Nephron (organoid): ENCODE data around the gene MAMSTR.

Experiments used
- H3K27ac Mint-ChIP-seq, 3 experiments: 2 replicates each; pipeline ENCODE4 v1.8.0; 2020; ENCODE audit warnings: mixed read lengths in 3 of 3, mild to moderate bottlenecking in 2 of 3, moderate library complexity in 1 of 3
- H3K27me3 Mint-ChIP-seq: 2 replicates; pipeline ENCODE4 v1.8.0; 2021; ENCODE audit warnings: low read depth, mild to moderate bottlenecking, moderate library complexity, mixed read lengths
- H3K36me3 Mint-ChIP-seq: 2 replicates; pipeline ENCODE4 v1.8.0; 2020; ENCODE audit warnings: low read depth, mixed read lengths
- H3K4me1 Mint-ChIP-seq: 2 replicates; pipeline ENCODE4 v1.8.0; 2020; ENCODE audit warnings: mixed read lengths
- H3K4me3 Mint-ChIP-seq, 3 experiments: 2 replicates each; pipeline ENCODE4 v1.8.0; 2020; ENCODE audit warnings: mild to moderate bottlenecking in 3 of 3, mixed read lengths in 3 of 3, moderate library complexity in 2 of 3
- H3K9me3 Mint-ChIP-seq: 2 replicates; pipeline ENCODE4 v1.8.0; 2020; ENCODE audit warnings: mixed read lengths
- TF ChIP-seq, protein P1 (sequence below), 3 experiments: fragments of 200-600 bp; sonication (generic); IDR thresholded peaks; one replicate each; pipeline ENCODE4 v1.5.0; 2021; ENCODE audit warnings: antibody characterized with exemption in 3 of 3; ENCODE audit not compliant: unreplicated experiment in 3 of 3

MAMSTR gene

DNA sequence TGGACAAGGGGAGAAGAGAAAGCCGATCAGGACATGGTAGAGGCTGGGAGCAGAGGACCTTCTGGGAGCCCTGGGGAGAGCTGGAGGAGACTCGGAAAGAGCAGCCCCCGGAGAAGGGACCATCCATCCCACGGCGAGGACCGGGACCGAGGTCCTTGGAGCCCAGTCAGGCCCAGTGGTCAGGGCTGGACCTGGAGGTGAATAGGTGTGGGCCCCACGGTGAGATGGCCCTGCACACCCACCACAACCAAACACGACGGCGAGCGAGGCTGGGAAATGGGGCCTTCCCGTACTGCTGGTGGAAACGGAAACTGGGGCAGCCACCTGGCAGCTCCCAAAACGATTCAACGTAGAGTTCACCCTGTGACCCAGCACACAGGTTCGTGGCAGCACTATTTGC lies 43.0 kb downstream of the MAMSTR start:
- Mint-ChIP-seq H3K9me3 (no peaks in the 10 kb centered on the region), H3K27me3 (peaks cover 8% of the 10 kb centered on the region), H3K27ac (no peak overlapping the region), H3K4me3 (no peak overlapping the region), H3K4me1 (peaks cover 19% of the 10 kb centered on the region), H3K36me3 (no peaks in the 10 kb centered on the region)
- TF ChIP-seq, protein P1, sequence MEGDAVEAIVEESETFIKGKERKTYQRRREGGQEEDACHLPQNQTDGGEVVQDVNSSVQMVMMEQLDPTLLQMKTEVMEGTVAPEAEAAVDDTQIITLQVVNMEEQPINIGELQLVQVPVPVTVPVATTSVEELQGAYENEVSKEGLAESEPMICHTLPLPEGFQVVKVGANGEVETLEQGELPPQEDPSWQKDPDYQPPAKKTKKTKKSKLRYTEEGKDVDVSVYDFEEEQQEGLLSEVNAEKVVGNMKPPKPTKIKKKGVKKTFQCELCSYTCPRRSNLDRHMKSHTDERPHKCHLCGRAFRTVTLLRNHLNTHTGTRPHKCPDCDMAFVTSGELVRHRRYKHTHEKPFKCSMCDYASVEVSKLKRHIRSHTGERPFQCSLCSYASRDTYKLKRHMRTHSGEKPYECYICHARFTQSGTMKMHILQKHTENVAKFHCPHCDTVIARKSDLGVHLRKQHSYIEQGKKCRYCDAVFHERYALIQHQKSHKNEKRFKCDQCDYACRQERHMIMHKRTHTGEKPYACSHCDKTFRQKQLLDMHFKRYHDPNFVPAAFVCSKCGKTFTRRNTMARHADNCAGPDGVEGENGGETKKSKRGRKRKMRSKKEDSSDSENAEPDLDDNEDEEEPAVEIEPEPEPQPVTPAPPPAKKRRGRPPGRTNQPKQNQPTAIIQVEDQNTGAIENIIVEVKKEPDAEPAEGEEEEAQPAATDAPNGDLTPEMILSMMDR (IDR thresholded peaks at IDR 0.05; ENCODE audit: unreplicated experiment in 3 of 3) = no peak

- H3K27ac Mint-ChIP-seq = peak overlapping the region; percentile 45 to 85 (median 84)
- TF ChIP-seq, protein P1 (IDR thresholded peaks at IDR 0.05; ENCODE audit: unreplicated experiment in 3 of 3) = peak; percentile 79 to 87 (median 82)
- H3K9me3 Mint-ChIP-seq = no peaks in the 10 kb centered on the region
- no peak overlapping the region for H3K4me3 Mint-ChIP-seq
- peaks cover 8% of the 10 kb centered on the region for H3K27me3 Mint-ChIP-seq
- H3K36me3 Mint-ChIP-seq = no peaks in the 10 kb centered on the region
- H3K4me1 Mint-ChIP-seq = peaks cover 18% of the 10 kb centered on the region
These were observed 44.4 kb downstream of the MAMSTR start for GRCh38 chr19:48674921-48675824.

DNA sequence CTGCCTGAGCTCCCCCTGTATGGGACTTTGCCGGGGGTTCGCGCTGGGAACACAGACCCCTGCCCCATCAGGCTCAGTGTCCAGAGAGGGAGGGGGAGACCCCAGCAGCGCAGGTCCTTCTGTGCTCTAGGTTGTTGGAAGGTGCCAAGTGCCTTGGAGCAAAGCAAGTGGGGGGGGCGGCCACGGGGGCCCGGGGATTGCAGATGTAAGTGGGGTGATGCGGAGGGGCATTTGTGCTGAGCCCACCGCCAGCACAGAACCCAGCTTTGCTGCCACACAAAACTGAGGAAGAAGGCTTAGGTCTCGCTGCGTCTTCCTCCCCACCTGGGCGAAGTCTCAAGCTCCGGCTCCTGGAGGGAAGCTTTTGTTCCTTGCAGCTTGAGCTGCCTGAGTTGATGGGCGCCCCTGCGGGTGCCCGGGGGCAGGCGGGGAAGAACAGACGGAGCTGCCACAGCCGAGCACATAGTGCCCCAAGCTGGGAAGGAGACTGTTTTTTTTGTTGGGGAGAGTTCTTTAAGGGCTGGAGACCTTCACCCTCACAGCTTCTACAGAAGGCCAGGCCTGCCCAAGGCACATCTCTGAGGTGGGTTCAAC lies 45.2 kb downstream of the MAMSTR start:
- Mint-ChIP-seq H3K4me3 (no peak overlapping the region), H3K9me3 (no peaks in the 10 kb centered on the region), H3K27ac (no peak overlapping the region), H3K4me1 (peaks cover 18% of the 10 kb centered on the region), H3K36me3 (no peaks in the 10 kb centered on the region), H3K27me3 (peaks cover 8% of the 10 kb centered on the region)
- TF ChIP-seq, protein P1 (IDR thresholded peaks at IDR 0.05; ENCODE audit: unreplicated experiment in 3 of 3) = no peak

GRCh38 chr19:48673436-48674100 lies 46.0 kb downstream of the MAMSTR start:
- H3K4me1 Mint-ChIP-seq = peaks cover 18% of the 10 kb centered on the region
- H3K36me3 Mint-ChIP-seq = no peaks in the 10 kb centered on the region
- H3K9me3 Mint-ChIP-seq = no peaks in the 10 kb centered on the region
- H3K27ac Mint-ChIP-seq = no peak overlapping the region
- TF ChIP-seq, protein P1 (IDR thresholded peaks at IDR 0.05; ENCODE audit: unreplicated experiment in 3 of 3) = no peak
- H3K27me3 Mint-ChIP-seq = peaks cover 8% of the 10 kb centered on the region
- H3K4me3 Mint-ChIP-seq = no peak overlapping the region

GRCh38 chr19:48672994-48673393 lies 46.5 kb downstream of the MAMSTR start, which contains the start of gene NTN5:
Gene NTN5 (minus strand): TSS chr19:48673017. CDS start chr19:48670986, 2,031 bp downstream.
- peaks cover 8% of the 10 kb centered on the region for H3K27me3 Mint-ChIP-seq
- H3K4me1 Mint-ChIP-seq = peaks cover 18% of the 10 kb centered on the region
- TF ChIP-seq, protein P1 (IDR thresholded peaks at IDR 0.05; ENCODE audit: unreplicated experiment in 3 of 3) = no peak
- no peak within 1 kb of the TSS for H3K27ac Mint-ChIP-seq
- no peaks in the 10 kb centered on the region for H3K36me3 Mint-ChIP-seq
- H3K9me3 Mint-ChIP-seq = no peaks in the 10 kb centered on the region
- no peak within 1 kb of the TSS for H3K4me3 Mint-ChIP-seq
